ENCODE data around the gene PROM1.

- TF ChIP-seq PREB (CRISPR knock-in tag; IDR thresholded peaks at IDR 0.05) (no peak), CTCF (CRISPR knock-in tag; IDR thresholded peaks at IDR 0.05) (no peak), YY1 (IDR thresholded peaks at IDR 0.05; ENCODE audit: insufficient read depth, insufficient replicate concordance, low read depth, low read length) (no peak), POLR2AphosphoS2 (IDR thresholded peaks at IDR 0.05; ENCODE audit: low read depth, low read length) (no peak), ELF1 (CRISPR knock-in tag; IDR thresholded peaks at IDR 0.05) (no peak), ZNF138 (CRISPR knock-in tag; IDR thresholded peaks at IDR 0.05; ENCODE audit: low read depth) (no peak), ZZZ3 (CRISPR knock-in tag; IDR thresholded peaks at IDR 0.05; ENCODE audit: borderline replicate concordance) (no peak), ZNF841 (CRISPR knock-in tag; IDR thresholded peaks at IDR 0.05; ENCODE audit: borderline replicate concordance) (no peak), ZBTB49 (CRISPR knock-in tag; IDR thresholded peaks at IDR 0.05; ENCODE audit: borderline replicate concordance) (no peak), TAF1 (CRISPR knock-in tag; IDR thresholded peaks at IDR 0.05) (no peak), ZNF446 (CRISPR knock-in tag; IDR thresholded peaks at IDR 0.05) (no peak), ZNF17 (CRISPR knock-in tag; IDR thresholded peaks at IDR 0.05) (no peak)
These were observed 32.2 kb upstream of the PROM1 start for GRCh38 chr4:16116019-16116418.

All from HepG2 (cell line).